Mesodermal cell (in vitro differentiated cells): ENCODE results near the gene LRMDA.
A peak's percentile ranks its signal among the peaks of the same experiment; 100 is the strongest.

Experiments
- H3K27ac ChIP-seq: 2 replicates; pipeline ENCODE4 v1.7.0; 2013; ENCODE audit warnings: mild to moderate bottlenecking, low read depth, low read length, moderate library complexity; ENCODE audit not compliant: severe bottlenecking
- H3K36me3 ChIP-seq: 2 replicates; pipeline ENCODE4 v1.7.1; 2013; ENCODE audit warnings: mild to moderate bottlenecking, low read length, moderate library complexity; ENCODE audit not compliant: control insufficient read depth, insufficient read depth
- H3K4me1 ChIP-seq: one replicate; pipeline ENCODE4 v1.7.1; 2013; ENCODE audit warnings: mild to moderate bottlenecking, low read length; ENCODE audit not compliant: insufficient read depth, control insufficient read depth, poor library complexity, severe bottlenecking
- H3K4me3 ChIP-seq: 2 replicates; pipeline ENCODE4 v1.7.0; 2013; ENCODE audit warnings: low read length, control low read depth, mild to moderate bottlenecking; ENCODE audit not compliant: insufficient read depth, poor library complexity, severe bottlenecking; ENCODE audit errors: extremely low read depth
- H3K9me3 ChIP-seq: 2 replicates; pipeline ENCODE4 v1.7.1; 2013; ENCODE audit warnings: mild to moderate bottlenecking, low read length, moderate library complexity; ENCODE audit not compliant: control insufficient read depth
- WGBS, 2 experiments: methylation state at CpG; one replicate each; pipeline ENCODE4 v1.1.5; 2013; ENCODE audit warnings: missing lambda C conversion rate in 2 of 2; ENCODE audit not compliant: insufficient coverage in 2 of 2; 5-methylcytosine and 5-hydroxymethylcytosine counted together

Gene LRMDA

GRCh38 chr10:75899816-75900390, 468.5 kb downstream of the LRMDA start:
- WGBS, 2 experiments, result 80 to 92% methylated on average over 1 to 3 of the region's 3 CpGs
- H3K9me3 ChIP-seq, result no peaks in the 10 kb centered on the region
- no peak overlapping the region for H3K27ac ChIP-seq
- H3K4me3 ChIP-seq, result no peak overlapping the region
- H3K36me3 ChIP-seq, result no peaks in the 10 kb centered on the region
- peaks cover 3% of the 10 kb centered on the region for H3K4me1 ChIP-seq

GRCh38 chr10:75902816-75903215, 471.4 kb downstream of the LRMDA start:
- 60% methylated on average over 1 of the region's 5 CpGs; no CpG with 5 or more reads in 1 of the 2 experiments for WGBS, 2 experiments
- Histone ChIP-seq H3K27ac (no peak overlapping the region), H3K4me3 (no peak overlapping the region), H3K36me3 (no peaks in the 10 kb centered on the region), H3K9me3 (no peaks in the 10 kb centered on the region), H3K4me1 (peaks cover 3% of the 10 kb centered on the region)

GRCh38 chr10:75904499-75905283, 473.3 kb downstream of the LRMDA start:
- 71 to 75% methylated on average over 10 to 12 of the region's 15 CpGs for WGBS, 2 experiments
- H3K36me3 ChIP-seq, result no peaks in the 10 kb centered on the region
- peaks cover 3% of the 10 kb centered on the region for H3K4me1 ChIP-seq
- H3K27ac ChIP-seq, result peak overlapping the region; percentile 51
- H3K4me3 ChIP-seq, result no peak overlapping the region
- H3K9me3 ChIP-seq, result no peaks in the 10 kb centered on the region

- WGBS, 2 experiments, result 88 to 100% methylated on average over 3 of the region's 4 CpGs
- Histone ChIP-seq H3K36me3 (no peaks in the 10 kb centered on the region), H3K4me1 (peaks cover 3% of the 10 kb centered on the region), H3K4me3 (no peak overlapping the region), H3K9me3 (no peaks in the 10 kb centered on the region), H3K27ac (no peak overlapping the region)
Measured at GRCh38 chr10:75905490-75905889, 474.1 kb downstream of the LRMDA start.

GRCh38 chr10:75910032-75910431, 478.6 kb downstream of the LRMDA start:
- no peaks in the 10 kb centered on the region for H3K36me3 ChIP-seq
- 80% methylated on average over 1 of the region's 2 CpGs; no CpG with 5 or more reads in 1 of the 2 experiments for WGBS, 2 experiments
- H3K9me3 ChIP-seq, result no peaks in the 10 kb centered on the region
- no peak overlapping the region for H3K27ac ChIP-seq
- H3K4me1 ChIP-seq, result no peaks in the 10 kb centered on the region
- no peak overlapping the region for H3K4me3 ChIP-seq

GRCh38 chr10:75911426-75911825, 480.0 kb downstream of the LRMDA start:
- WGBS, 2 experiments, result 89 to 100% methylated on average over 1 to 2 of the region's 2 CpGs
- no peaks in the 10 kb centered on the region for H3K4me1 ChIP-seq

GRCh38 chr10:75916906-75917305, 485.5 kb downstream of the LRMDA start:
- H3K27ac ChIP-seq, result no peak overlapping the region
- no peaks in the 10 kb centered on the region for H3K36me3 ChIP-seq
- 80 to 92% methylated on average over 1 to 2 of the region's 3 CpGs for WGBS, 2 experiments

More at GRCh38 chr10:75911426-75911825, 480.0 kb downstream of the LRMDA start:
- Histone ChIP-seq H3K27ac (no peak overlapping the region), H3K9me3 (no peaks in the 10 kb centered on the region), H3K4me3 (no peak overlapping the region), H3K36me3 (no peaks in the 10 kb centered on the region)

GRCh38 chr10:75919913-75920312, 488.5 kb downstream of the LRMDA start:
- Histone ChIP-seq H3K4me1 (no peaks in the 10 kb centered on the region), H3K9me3 (no peaks in the 10 kb centered on the region), H3K36me3 (no peaks in the 10 kb centered on the region), H3K4me3 (no peak overlapping the region), H3K27ac (no peak overlapping the region)
- 83 to 100% methylated on average over 1 of the region's 2 CpGs for WGBS, 2 experiments

More at GRCh38 chr10:75916906-75917305, 485.5 kb downstream of the LRMDA start:
- Histone ChIP-seq H3K4me3 (no peak overlapping the region), H3K9me3 (no peaks in the 10 kb centered on the region), H3K4me1 (no peaks in the 10 kb centered on the region)

GRCh38 chr10:75922435-75922834, 491.0 kb downstream of the LRMDA start:
- H3K4me1 ChIP-seq, result no peaks in the 10 kb centered on the region
- no peak overlapping the region for H3K27ac ChIP-seq
- H3K9me3 ChIP-seq, result no peaks in the 10 kb centered on the region
- H3K4me3 ChIP-seq, result no peak overlapping the region
- H3K36me3 ChIP-seq, result no peaks in the 10 kb centered on the region

- H3K4me1 ChIP-seq, result no peaks in the 10 kb centered on the region
- WGBS, 2 experiments, result 74 to 83% methylated on average over 3 to 5 of the region's 9 CpGs
- H3K9me3 ChIP-seq, result no peaks in the 10 kb centered on the region
- H3K36me3 ChIP-seq, result no peaks in the 10 kb centered on the region
- H3K4me3 ChIP-seq, result no peak overlapping the region
- no peak overlapping the region for H3K27ac ChIP-seq
Measured at GRCh38 chr10:75924309-75924902, 493.0 kb downstream of the LRMDA start.

GRCh38 chr10:75925999-75926398, 494.6 kb downstream of the LRMDA start:
- no peaks in the 10 kb centered on the region for H3K36me3 ChIP-seq
- 83% methylated on average over 1 of the region's 1 CpG; no CpG with 5 or more reads in 1 of the 2 experiments for WGBS, 2 experiments
- H3K9me3 ChIP-seq, result no peaks in the 10 kb centered on the region
- H3K27ac ChIP-seq, result no peak overlapping the region
- no peak overlapping the region for H3K4me3 ChIP-seq
- H3K4me1 ChIP-seq, result no peaks in the 10 kb centered on the region
